ENCODE data around the gene CD68.
A peak's percentile ranks its signal among the peaks of the same experiment; 100 is the strongest.

CD68 gene

DNA sequence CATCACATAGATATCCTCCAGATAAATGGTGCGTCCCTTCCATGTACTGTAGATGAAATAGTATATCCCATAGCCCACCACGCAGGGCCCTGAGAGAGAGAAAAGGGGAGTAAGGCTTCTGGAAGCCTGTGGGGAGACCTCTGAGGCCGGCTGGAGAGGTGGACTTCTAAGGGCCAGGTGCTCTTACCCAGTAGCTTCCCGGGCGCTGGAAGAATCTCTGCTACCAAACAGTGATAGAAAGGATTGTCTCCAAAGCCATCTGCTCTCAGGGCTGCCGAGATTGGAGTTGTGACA, 47.5 kb downstream of the CD68 start:
- peak overlapping the region; percentile 83 for H3K4me3 ChIP-seq (ENCODE audit: low read depth, low read length)
- peak; percentile 5 for DNase-seq (ENCODE audit: low read depth, low spot score)
- TF ChIP-seq CTCF (IDR thresholded peaks at IDR 0.05; ENCODE audit: low read depth, low read length) = no peak
- in situ Hi-C loops (cut with HindIII; ENCODE audit: low sequenced_read_pairs) = no loop called here

- TF ChIP-seq CTCF (IDR thresholded peaks at IDR 0.05; ENCODE audit: low read depth, low read length) = no peak
- peak within 1 kb of the TSS; percentile 83 for H3K4me3 ChIP-seq (ENCODE audit: low read depth, low read length)
- in situ Hi-C loops (cut with HindIII; ENCODE audit: low sequenced_read_pairs) = no loop called here
- DNase-seq (ENCODE audit: low read depth, low spot score) = peak; percentile 93
Observed at GRCh38 chr17:7627250-7628121, 48.0 kb downstream of the CD68 start, which contains the start of gene SAT2. TSS of gene SAT2 (minus strand) at chr17:7627821. CDS start at chr17:7627635, 186 bp downstream.

- H3K4me3 ChIP-seq (ENCODE audit: low read depth, low read length) = no peak within 1 kb of the TSS
- TF ChIP-seq CTCF (IDR thresholded peaks at IDR 0.05; ENCODE audit: low read depth, low read length) = no peak
- no peak for DNase-seq (ENCODE audit: low read depth, low spot score)
- in situ Hi-C loops (cut with HindIII; ENCODE audit: low sequenced_read_pairs) = no loop called here
Observed at GRCh38 chr17:7629939-7630571, 50.6 kb downstream of the CD68 start, which contains the start of gene SHBG. TSS of gene SHBG (plus strand) at chr17:7630135. CDS start at chr17:7630173, 38 bp downstream.

Measured in astrocyte of the spinal cord (primary cell).